ENCODE data around the gene KDM4C.

Gene KDM4C

GRCh38 chr9:6928863-6929262 lies 171.1 kb downstream of the KDM4C start:
- Histone ChIP-seq H3K9me3 (ENCODE audit: low read length) (no peaks in the 10 kb centered on the region), H3K4me3 (ENCODE audit: low read length) (no peak overlapping the region), H2AFZ (ENCODE audit: low read depth, low read length) (no peak overlapping the region), H3K36me3 (ENCODE audit: insufficient read depth, low read length) (no peaks in the 10 kb centered on the region), H3K27me3 (ENCODE audit: insufficient read depth, low read length) (no peaks in the 10 kb centered on the region), H3K4me1 (ENCODE audit: insufficient read depth, low read length) (no peaks in the 10 kb centered on the region)

DNA sequence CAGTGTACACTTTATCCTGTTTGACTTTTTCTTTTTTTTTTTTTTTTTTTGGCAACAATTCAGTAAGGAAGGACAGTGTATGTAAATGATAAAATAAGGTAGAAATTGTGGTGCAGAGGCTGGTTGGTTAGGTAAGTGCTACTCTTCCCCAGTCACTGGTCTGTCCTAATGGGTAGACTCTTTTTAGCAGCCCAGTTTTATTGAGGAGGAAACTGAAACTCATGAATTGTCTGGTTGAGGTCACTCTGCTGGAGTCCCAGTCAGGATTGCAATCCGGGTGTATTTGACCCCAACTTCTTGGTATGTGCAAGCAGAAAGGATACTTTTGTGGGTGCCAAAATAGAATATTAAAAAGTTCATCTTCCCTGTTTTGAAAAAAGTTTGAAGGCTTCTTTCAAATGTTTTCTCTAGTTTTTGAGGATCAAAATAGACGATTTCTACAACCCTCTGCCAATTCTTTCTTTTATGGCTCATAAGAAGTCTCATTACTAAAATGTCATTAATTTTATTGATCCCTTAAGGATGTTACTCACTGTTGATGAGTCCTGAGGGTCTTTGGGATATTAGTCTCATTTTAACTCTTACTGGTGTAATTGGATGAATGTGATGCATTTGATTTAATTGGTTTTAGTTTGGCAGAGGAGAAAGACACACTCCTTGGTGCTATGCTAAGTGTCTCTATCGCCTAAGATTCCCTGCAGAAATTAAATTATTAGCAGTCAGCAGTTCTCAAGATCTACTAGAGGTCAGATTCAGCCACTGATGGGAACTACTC lies 171.9 kb downstream of the KDM4C start:
- no peaks in the 10 kb centered on the region for H3K9me3 ChIP-seq (ENCODE audit: low read length)
- no peaks in the 10 kb centered on the region for H3K4me1 ChIP-seq (ENCODE audit: insufficient read depth, low read length)
- H3K27me3 ChIP-seq (ENCODE audit: insufficient read depth, low read length), result no peaks in the 10 kb centered on the region
- no peak overlapping the region for H2AFZ ChIP-seq (ENCODE audit: low read depth, low read length)
- no peak overlapping the region for H3K4me3 ChIP-seq (ENCODE audit: low read length)
- no peaks in the 10 kb centered on the region for H3K36me3 ChIP-seq (ENCODE audit: insufficient read depth, low read length)

DNA sequence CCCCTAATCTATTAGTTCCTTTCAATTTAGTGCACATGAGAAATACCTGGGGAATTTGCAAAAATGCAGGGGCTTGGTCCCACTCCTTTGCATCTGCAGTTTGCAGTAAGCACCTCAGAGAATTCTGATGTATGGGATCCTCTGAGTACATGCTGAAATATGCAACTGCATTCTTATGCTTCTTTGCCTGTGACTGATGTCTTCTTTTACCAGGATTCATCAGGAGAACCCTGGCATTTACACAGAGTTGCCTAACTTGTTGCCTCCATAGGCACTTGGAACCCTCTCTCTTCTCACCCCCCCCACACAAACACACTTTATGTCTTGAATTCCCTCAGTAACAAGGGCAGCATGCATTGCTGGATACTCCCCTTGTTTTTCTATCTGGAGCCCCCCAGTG lies 173.1 kb downstream of the KDM4C start:
- Histone ChIP-seq H3K9me3 (ENCODE audit: low read length) (no peaks in the 10 kb centered on the region), H2AFZ (ENCODE audit: low read depth, low read length) (no peak overlapping the region), H3K27me3 (ENCODE audit: insufficient read depth, low read length) (no peaks in the 10 kb centered on the region), H3K4me3 (ENCODE audit: low read length) (no peak overlapping the region), H3K4me1 (ENCODE audit: insufficient read depth, low read length) (no peaks in the 10 kb centered on the region), H3K36me3 (ENCODE audit: insufficient read depth, low read length) (no peaks in the 10 kb centered on the region)

DNA sequence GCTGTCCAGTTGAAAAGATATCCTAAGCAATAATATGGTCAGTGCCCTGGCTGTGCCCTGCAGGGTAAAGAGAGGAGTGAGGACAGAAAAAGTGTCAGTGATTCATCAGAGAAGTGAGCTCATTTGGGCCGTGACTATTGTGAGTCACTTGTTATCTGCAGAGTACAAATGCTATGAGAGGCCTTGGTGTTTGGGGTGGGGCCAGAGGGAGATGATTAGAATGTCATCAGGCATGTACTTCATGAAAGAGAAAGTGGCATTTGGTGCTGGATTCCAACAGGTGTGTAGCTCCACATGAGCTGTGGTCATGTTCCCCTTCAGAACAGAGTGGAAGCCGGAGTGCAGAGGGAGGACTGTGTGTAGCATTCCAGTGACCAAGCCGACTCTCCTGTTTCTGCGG lies 174.1 kb downstream of the KDM4C start:
- H2AFZ ChIP-seq (ENCODE audit: low read depth, low read length), result no peak overlapping the region
- no peaks in the 10 kb centered on the region for H3K4me1 ChIP-seq (ENCODE audit: insufficient read depth, low read length)
- H3K27me3 ChIP-seq (ENCODE audit: insufficient read depth, low read length), result no peaks in the 10 kb centered on the region
- H3K36me3 ChIP-seq (ENCODE audit: insufficient read depth, low read length), result no peaks in the 10 kb centered on the region
- no peak overlapping the region for H3K4me3 ChIP-seq (ENCODE audit: low read length)
- no peaks in the 10 kb centered on the region for H3K9me3 ChIP-seq (ENCODE audit: low read length)

DNA sequence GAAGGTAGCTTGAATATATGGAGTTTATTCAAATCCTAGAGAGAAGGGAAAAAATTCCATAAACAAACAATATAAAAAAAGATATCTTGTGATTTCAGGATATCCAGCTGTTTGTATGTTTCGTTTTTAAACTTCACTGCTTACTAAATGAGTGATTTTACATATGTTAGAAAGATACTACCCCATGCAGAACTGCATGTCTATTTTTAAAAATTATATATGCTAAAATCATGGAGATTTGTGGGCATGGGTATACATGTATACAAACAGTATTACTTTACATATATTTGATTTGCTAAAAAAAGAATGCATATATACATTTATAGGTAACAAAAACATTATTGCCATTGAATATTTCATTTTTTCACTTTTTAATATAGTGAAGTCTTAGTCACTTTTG lies 178.3 kb downstream of the KDM4C start:
- no peaks in the 10 kb centered on the region for H3K9me3 ChIP-seq (ENCODE audit: low read length)
- no peak overlapping the region for H3K4me3 ChIP-seq (ENCODE audit: low read length)
- H3K36me3 ChIP-seq (ENCODE audit: insufficient read depth, low read length), result no peaks in the 10 kb centered on the region
- no peaks in the 10 kb centered on the region for H3K27me3 ChIP-seq (ENCODE audit: insufficient read depth, low read length)
- H2AFZ ChIP-seq (ENCODE audit: low read depth, low read length), result no peak overlapping the region
- no peaks in the 10 kb centered on the region for H3K4me1 ChIP-seq (ENCODE audit: insufficient read depth, low read length)

DNA sequence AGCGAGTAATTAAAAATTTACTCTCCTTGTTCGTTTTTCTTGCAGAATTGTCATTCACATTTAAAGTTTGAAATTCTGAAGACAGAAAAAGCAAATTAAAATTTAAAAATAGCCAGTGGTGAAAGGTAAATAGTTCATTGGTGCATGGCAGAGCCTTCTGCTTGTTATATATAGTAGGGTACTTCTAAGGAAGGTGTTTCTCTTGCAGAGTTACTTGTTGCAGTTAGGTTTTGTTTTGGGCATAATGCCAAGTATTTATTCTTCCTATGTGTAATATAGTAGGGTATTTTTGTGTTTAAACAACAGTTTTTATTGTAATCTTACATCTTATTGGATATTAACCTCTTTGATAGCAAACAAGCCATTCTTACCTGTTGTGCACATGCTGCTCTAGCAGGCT lies 179.4 kb downstream of the KDM4C start:
- no peaks in the 10 kb centered on the region for H3K4me1 ChIP-seq (ENCODE audit: insufficient read depth, low read length)
- H3K4me3 ChIP-seq (ENCODE audit: low read length), result no peak overlapping the region
- H3K36me3 ChIP-seq (ENCODE audit: insufficient read depth, low read length), result no peaks in the 10 kb centered on the region
- no peak overlapping the region for H2AFZ ChIP-seq (ENCODE audit: low read depth, low read length)
- no peaks in the 10 kb centered on the region for H3K9me3 ChIP-seq (ENCODE audit: low read length)
- no peaks in the 10 kb centered on the region for H3K27me3 ChIP-seq (ENCODE audit: insufficient read depth, low read length)

DNA sequence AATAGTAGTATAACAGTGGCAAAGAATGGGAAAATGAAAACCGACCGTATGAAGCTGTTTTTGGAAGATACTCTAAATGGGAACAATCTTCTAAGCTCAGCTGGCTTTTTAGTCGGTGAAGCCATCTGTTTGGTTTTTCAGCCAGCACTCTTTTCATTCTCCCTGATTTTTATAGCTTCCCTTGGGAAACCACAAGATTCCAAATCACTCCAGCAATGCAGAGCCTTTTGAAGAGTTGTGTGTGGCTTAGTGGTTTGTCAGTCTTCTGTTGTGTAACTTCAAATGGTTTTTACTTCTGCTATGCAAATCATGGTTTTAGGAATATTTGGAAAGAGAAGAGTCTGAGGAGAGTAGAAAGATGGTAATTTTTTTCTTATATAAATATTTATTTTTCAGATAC lies 180.7 kb downstream of the KDM4C start:
- Histone ChIP-seq H3K4me1 (ENCODE audit: insufficient read depth, low read length) (no peaks in the 10 kb centered on the region), H3K4me3 (ENCODE audit: low read length) (no peak overlapping the region), H3K9me3 (ENCODE audit: low read length) (no peaks in the 10 kb centered on the region), H3K27me3 (ENCODE audit: insufficient read depth, low read length) (no peaks in the 10 kb centered on the region), H2AFZ (ENCODE audit: low read depth, low read length) (no peak overlapping the region), H3K36me3 (ENCODE audit: insufficient read depth, low read length) (no peaks in the 10 kb centered on the region)

GRCh38 chr9:6938873-6939272 lies 181.1 kb downstream of the KDM4C start:
- H3K4me3 ChIP-seq (ENCODE audit: low read length), result no peak overlapping the region
- no peaks in the 10 kb centered on the region for H3K27me3 ChIP-seq (ENCODE audit: insufficient read depth, low read length)
- no peak overlapping the region for H2AFZ ChIP-seq (ENCODE audit: low read depth, low read length)
- no peaks in the 10 kb centered on the region for H3K4me1 ChIP-seq (ENCODE audit: insufficient read depth, low read length)
- no peaks in the 10 kb centered on the region for H3K9me3 ChIP-seq (ENCODE audit: low read length)
- H3K36me3 ChIP-seq (ENCODE audit: insufficient read depth, low read length), result no peaks in the 10 kb centered on the region

- H3K4me1 ChIP-seq (ENCODE audit: insufficient read depth, low read length), result peaks cover 2% of the 10 kb centered on the region
- H3K27me3 ChIP-seq (ENCODE audit: insufficient read depth, low read length), result no peaks in the 10 kb centered on the region
- no peaks in the 10 kb centered on the region for H3K36me3 ChIP-seq (ENCODE audit: insufficient read depth, low read length)
- H3K4me3 ChIP-seq (ENCODE audit: low read length), result no peak overlapping the region
- H2AFZ ChIP-seq (ENCODE audit: low read depth, low read length), result no peak overlapping the region
- no peaks in the 10 kb centered on the region for H3K9me3 ChIP-seq (ENCODE audit: low read length)
These were observed 183.7 kb downstream of the KDM4C start for GRCh38 chr9:6941501-6941900.

DNA sequence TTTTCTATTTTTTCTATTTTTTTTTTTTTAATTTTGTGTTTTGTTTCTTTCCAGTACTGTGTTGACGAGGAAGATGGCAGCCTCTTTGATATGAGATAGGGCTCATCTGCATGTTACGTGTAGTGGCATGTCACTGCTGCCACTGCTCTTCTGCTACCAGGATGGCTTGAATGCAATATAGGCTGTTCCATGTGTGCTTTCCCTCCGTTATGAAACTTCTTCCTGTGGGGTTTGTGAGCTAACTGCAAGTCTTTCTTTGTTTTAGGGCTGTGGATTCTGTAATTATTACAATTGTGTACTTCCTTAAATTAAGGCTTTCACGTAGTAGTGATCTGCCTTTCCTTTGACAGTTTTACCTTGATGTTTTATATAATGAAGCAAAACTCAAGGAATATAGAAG lies 184.6 kb downstream of the KDM4C start:
- H3K27me3 ChIP-seq (ENCODE audit: insufficient read depth, low read length), result no peaks in the 10 kb centered on the region
- no peak overlapping the region for H3K4me3 ChIP-seq (ENCODE audit: low read length)
- peaks cover 2% of the 10 kb centered on the region for H3K4me1 ChIP-seq (ENCODE audit: insufficient read depth, low read length)
- no peaks in the 10 kb centered on the region for H3K9me3 ChIP-seq (ENCODE audit: low read length)
- no peaks in the 10 kb centered on the region for H3K36me3 ChIP-seq (ENCODE audit: insufficient read depth, low read length)
- H2AFZ ChIP-seq (ENCODE audit: low read depth, low read length), result no peak overlapping the region

DNA sequence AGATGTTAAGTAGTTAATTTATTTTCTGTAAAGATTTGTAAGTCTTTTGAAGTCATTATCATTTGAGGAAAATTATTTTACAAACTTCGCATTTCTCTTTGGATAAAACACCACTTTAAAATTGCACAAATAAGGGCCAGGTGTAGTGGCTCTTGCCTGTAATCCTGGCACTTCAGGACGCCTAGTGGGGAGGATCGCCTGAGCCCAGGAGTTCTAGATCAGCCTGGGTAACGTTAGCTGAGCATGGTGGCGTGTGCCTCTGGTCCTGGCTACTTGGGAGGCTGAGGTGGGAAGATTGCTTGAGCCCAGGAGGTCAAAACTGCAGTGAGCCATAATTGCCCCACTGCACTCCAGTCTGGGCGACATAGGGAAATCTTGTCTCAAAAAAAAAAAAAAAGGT lies 185.5 kb downstream of the KDM4C start:
- Histone ChIP-seq H3K4me3 (ENCODE audit: low read length) (no peak overlapping the region), H3K27me3 (ENCODE audit: insufficient read depth, low read length) (no peaks in the 10 kb centered on the region), H3K36me3 (ENCODE audit: insufficient read depth, low read length) (no peaks in the 10 kb centered on the region), H3K4me1 (ENCODE audit: insufficient read depth, low read length) (peaks cover 2% of the 10 kb centered on the region), H2AFZ (ENCODE audit: low read depth, low read length) (no peak overlapping the region), H3K9me3 (ENCODE audit: low read length) (no peaks in the 10 kb centered on the region)

DNA sequence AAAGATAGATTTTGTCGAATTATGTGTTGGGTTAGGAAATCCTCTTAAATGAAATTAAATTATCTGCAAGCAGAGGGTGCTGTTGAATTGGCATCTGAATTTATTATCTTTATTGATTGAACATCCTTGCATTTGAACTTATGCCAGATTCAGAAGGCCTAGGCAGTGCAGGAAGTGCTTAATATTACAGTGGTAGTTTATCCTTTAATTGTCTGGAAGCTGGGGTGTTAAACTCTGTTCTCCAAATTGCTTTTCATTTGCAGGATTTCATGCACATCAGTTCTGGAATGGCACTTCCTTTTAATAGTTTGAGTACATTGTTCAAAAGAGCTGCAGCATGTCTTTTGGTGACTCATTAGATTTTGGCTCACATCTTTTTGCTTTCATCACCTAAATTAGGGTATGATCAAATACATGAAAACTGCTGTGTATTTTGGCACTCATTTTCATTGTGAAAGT lies 186.3 kb downstream of the KDM4C start:
- no peaks in the 10 kb centered on the region for H3K27me3 ChIP-seq (ENCODE audit: insufficient read depth, low read length)
- H2AFZ ChIP-seq (ENCODE audit: low read depth, low read length), result no peak overlapping the region
- H3K4me1 ChIP-seq (ENCODE audit: insufficient read depth, low read length), result peaks cover 2% of the 10 kb centered on the region
- no peaks in the 10 kb centered on the region for H3K36me3 ChIP-seq (ENCODE audit: insufficient read depth, low read length)
- no peak overlapping the region for H3K4me3 ChIP-seq (ENCODE audit: low read length)
- no peaks in the 10 kb centered on the region for H3K9me3 ChIP-seq (ENCODE audit: low read length)

DNA sequence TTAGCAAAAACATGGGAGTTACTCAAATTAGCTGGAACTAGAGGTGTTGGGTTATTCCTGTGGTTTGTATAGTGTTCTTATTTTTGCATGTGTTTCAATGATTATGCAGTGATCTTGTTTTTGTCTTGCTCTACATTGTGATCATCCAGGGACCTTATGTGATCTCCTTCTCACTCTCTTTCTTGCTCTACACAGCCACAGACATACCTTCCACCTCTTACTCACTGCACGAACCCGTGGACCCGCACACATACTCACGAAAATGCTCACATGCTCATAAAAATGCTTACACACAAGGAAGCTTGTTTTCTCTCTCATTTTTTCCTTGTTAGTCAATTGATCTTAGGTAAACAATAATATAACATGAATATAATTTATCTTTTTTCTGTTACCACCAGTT lies 187.1 kb downstream of the KDM4C start:
- Histone ChIP-seq H3K9me3 (ENCODE audit: low read length) (no peaks in the 10 kb centered on the region), H3K27me3 (ENCODE audit: insufficient read depth, low read length) (no peaks in the 10 kb centered on the region), H3K36me3 (ENCODE audit: insufficient read depth, low read length) (no peaks in the 10 kb centered on the region), H3K4me3 (ENCODE audit: low read length) (no peak overlapping the region), H2AFZ (ENCODE audit: low read depth, low read length) (no peak overlapping the region), H3K4me1 (ENCODE audit: insufficient read depth, low read length) (peaks cover 2% of the 10 kb centered on the region)

DNA sequence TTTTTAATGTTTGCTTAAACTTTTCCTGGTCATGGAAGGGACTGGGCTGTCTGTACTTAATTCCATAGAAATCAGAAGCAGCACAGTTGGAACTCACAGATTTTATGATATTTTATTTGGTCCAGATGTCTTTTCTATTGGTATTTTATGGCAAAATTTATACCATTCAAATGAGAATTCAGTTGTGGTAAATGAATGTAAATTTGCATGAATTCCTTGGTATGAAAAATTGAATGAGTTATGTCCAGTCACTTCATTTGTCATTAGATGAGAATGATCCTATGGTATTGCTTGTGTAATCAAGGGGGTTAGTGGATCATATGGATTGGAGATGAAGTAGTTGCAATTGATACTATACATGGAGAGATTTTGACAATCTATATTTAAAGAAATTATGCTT lies 188.0 kb downstream of the KDM4C start:
- Histone ChIP-seq H3K4me1 (ENCODE audit: insufficient read depth, low read length) (peaks cover 2% of the 10 kb centered on the region), H3K27me3 (ENCODE audit: insufficient read depth, low read length) (no peaks in the 10 kb centered on the region), H3K36me3 (ENCODE audit: insufficient read depth, low read length) (no peaks in the 10 kb centered on the region), H3K4me3 (ENCODE audit: low read length) (no peak overlapping the region), H2AFZ (ENCODE audit: low read depth, low read length) (no peak overlapping the region), H3K9me3 (ENCODE audit: low read length) (no peaks in the 10 kb centered on the region)

Measured in neuron (in vitro differentiated cells).